HepG2 (cell line): ENCODE results near the gene POU2AF2. TPM values are rescaled to one million over a fixed set of nuclear protein-coding genes. Genes with fewer than 3 reads are reported as not detected.
A peak's percentile ranks its signal among the peaks of the same experiment; 100 is the strongest.

Experiments used
- ARID5B ChIP-seq: IDR thresholded peaks from 2 replicates; pipeline ENCODE4 v1.4.0; 2020; ENCODE audit warnings: mild to moderate bottlenecking, missing genetic modification reagents
- ELF4 ChIP-seq: sonication (generic); formaldehyde crosslinking; IDR thresholded peaks from 2 replicates; pipeline ENCODE4 v1.5.0; 2020; ENCODE audit warnings: missing genetic modification reagents, mild to moderate bottlenecking, moderate library complexity, borderline replicate concordance
- HNF1A ChIP-seq, 2 experiments: sonication (generic) in 1 of 2; formaldehyde crosslinking in 1 of 2; IDR thresholded peaks; 2 replicates each; pipeline versions ENCODE4 v1.4.0 to v1.6.1; 2016 to 2020; ENCODE audit warnings: borderline replicate concordance in 1 of 2, low read depth in 1 of 2, mild to moderate bottlenecking in 1 of 2, missing genetic modification reagents in 1 of 2
- SAP130 ChIP-seq: IDR thresholded peaks from 2 replicates; pipeline ENCODE4 v1.6.1; 2016; ENCODE audit warnings: low read depth
- ZNF280D ChIP-seq: sonication (generic); formaldehyde crosslinking; IDR thresholded peaks from 2 replicates; pipeline ENCODE4 v1.5.1; 2020; ENCODE audit warnings: mild to moderate bottlenecking, missing genetic modification reagents
- ZNF580 ChIP-seq: IDR thresholded peaks from 2 replicates; pipeline ENCODE4 v1.6.1; 2016; ENCODE audit warnings: low read depth, borderline replicate concordance
- ZNF660 ChIP-seq: sonication (generic); formaldehyde crosslinking; IDR thresholded peaks from 2 replicates; pipeline ENCODE4 v1.5.1; 2020; ENCODE audit warnings: mild to moderate bottlenecking, low read depth, missing genetic modification reagents, borderline replicate concordance
- ZNF687 ChIP-seq: sonication (generic); formaldehyde crosslinking; IDR thresholded peaks from 2 replicates; pipeline ENCODE4 v1.5.1; 2020; ENCODE audit warnings: mild to moderate bottlenecking, missing genetic modification reagents, moderate library complexity
- polyA plus RNA-seq, 8 experiments: library from polyadenylated mRNA; depleted of rRNA in 3 of 8; stranded (reverse) in 7 of 8; unstranded in 1 of 8; fragments of >200 nt; fragmentation: Illumina TruSeq in 4 of 8; extraction: Trizol in 4 of 8; gene quantifications; 2 replicates each; pipeline versions ENCODE4 v1.2.1 to v1.2.3, GENCODE V29; 2011 to 2016; ENCODE audit warnings: low read depth in 4 of 8, missing spikeins in 1 of 8, mixed read lengths in 1 of 8; ENCODE audit not compliant: insufficient read depth in 1 of 8
- total RNA-seq, 5 experiments: library from RNA; depleted of rRNA; stranded (reverse); fragments of >200 nt; fragmentation: Illumina TruSeq; extraction: Trizol; gene quantifications; 2 replicates each; pipeline ENCODE4 v1.2.3, GENCODE V29; 2016; ENCODE audit warnings: low read depth in 1 of 5

POU2AF2 gene
- total and polyA plus RNA-seq, 2 of the 13 experiments (the other 11 are each of a cell fraction or from before 2014, with no cell fraction given), result 0.11 TPM; not detected in 1

- peak; percentile 90 for TF ChIP-seq HNF1A (IDR thresholded peaks at IDR 0.05; ENCODE audit: low read depth)
- TF ChIP-seq HNF1A (CRISPR knock-in tag; IDR thresholded peaks at IDR 0.05; ENCODE audit: borderline replicate concordance), result peak; percentile 96
- TF ChIP-seq ZNF280D (CRISPR knock-in tag), result 0 out of 2 replicates have a peak, but pooled peaks have one; percentile 11
- no peak for TF ChIP-seq ZNF660 (CRISPR knock-in tag)
- no peak for TF ChIP-seq ZNF580 (CRISPR knock-in tag)
- TF ChIP-seq ZNF687 (CRISPR knock-in tag), result peak; percentile 55; the same call in 1 of the 2 replicates
- TF ChIP-seq ELF4 (CRISPR knock-in tag), result no peak
- 0 out of 2 replicates have a peak, but pooled peaks have one; percentile 12 for TF ChIP-seq ARID5B (CRISPR knock-in tag)
- TF ChIP-seq SAP130, result peak; percentile 33
Measured at GRCh38 chr11:111320728-111321568, 75.4 kb downstream of the POU2AF2 start (continued).
